GM21447 (cell line): ENCODE measurements around the gene LIN28A.

Source experiments
- ATAC-seq: cut with Tn5 transposase; IDR thresholded peaks from one replicate; pipeline ENCODE4 v1.9.1; 2021; ENCODE audit not compliant: unreplicated experiment

LIN28A gene

DNA sequence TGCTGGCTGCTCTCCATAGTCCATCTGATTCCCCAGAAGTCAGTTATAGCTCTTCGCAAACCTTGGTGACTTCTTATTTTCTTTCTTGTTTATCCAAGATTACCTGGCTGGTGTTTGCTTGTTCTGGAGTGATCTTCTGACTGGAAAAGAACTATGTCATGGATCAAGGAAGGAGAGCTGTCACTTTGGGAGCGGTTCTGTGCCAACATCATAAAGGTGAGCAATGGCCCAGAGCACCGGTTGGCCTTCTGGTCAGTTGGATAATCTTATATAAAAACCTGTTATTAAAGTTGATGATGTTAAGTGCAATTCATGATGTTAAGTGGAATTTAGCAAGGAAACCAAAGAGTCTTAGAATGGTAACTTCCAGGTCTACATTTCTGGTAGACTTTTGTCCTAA, 22.2 kb downstream of the LIN28A start:
- no peak for ATAC-seq

DNA sequence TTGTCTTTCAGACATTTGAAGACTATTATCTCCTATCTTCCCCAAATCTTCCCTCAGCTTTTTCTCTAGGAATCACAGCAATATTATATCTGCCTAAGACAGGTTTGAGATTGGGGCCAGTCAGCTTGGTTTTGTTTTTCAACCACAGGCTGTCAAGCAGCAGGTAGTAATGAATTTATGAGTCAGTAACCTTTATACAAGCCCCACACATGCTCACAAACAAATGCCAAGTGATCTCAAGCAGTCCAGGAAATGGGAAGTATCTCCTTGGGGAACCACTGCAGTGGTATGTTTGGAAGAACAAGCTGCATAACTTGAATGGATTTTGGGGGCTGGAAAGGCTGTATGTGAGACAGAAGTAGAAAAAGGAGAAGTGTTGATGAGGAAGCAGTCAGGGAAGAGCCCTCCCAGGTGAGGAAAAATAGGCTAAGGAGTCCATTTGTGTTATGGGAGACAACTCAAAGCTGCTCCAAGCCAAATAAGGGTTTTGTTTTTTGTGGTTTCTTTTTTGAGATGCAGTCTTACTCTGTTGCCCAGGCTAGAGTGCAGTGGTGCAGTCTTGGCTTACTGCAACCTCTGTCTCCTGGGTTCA, 23.6 kb downstream of the LIN28A start:
- ATAC-seq: no peak

DNA sequence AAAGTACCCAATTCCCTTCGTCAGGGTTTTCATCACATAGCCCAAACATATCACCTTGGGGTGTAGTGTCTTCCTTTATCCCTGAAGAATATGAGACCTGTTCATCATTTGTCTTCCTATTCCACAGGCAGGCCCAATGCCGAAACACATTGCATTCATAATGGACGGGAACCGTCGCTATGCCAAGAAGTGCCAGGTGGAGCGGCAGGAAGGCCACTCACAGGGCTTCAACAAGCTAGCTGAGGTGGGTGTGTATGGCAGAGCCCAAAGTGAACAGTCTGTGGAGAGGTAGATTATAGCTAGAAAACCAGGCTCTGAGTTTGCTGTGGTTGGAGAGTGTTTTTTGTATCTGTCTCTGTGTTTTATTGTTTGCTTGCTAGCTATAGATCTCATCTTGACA, 27.4 kb downstream of the LIN28A start:
- no peak for ATAC-seq

DNA sequence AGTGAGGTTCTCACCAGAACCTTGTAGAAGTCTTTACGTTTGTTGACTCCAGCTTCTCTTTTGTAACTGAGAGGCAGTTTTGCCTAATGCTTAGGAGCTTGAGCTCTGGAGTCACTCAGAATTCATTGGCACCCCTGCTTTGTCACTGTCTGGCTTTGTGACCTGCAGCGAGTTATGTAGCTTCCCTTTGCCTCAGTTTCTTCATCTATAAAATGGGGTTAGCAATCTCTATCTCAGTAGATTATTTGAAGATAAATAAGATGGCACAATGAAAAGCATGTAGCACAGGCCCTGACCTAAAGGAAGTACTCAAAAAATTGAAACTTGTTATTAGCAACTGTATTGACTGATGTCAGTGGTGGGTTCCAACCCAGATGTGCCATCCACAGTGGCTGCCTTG, 29.6 kb downstream of the LIN28A start:
- ATAC-seq: no peak

DNA sequence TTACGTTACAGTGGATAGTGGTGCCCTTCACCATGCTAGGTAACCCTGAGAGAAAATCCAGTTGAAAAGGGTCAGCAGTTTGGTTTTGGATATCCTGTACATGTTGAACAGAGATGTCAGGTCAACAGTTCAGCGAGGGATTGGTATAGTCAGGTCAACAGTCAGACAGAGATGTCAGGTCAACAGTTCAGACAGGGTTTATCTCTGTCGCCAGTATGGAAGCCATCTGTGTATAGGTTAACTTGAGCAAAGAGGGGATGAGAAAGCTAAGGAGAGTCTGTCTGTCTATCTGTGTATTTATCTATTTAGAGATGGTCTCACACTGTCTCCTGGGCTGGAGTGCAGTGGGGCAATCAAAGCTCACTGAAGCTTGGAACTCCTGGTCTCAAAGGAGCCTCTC, 39.3 kb downstream of the LIN28A start:
- ATAC-seq: no peak

DNA sequence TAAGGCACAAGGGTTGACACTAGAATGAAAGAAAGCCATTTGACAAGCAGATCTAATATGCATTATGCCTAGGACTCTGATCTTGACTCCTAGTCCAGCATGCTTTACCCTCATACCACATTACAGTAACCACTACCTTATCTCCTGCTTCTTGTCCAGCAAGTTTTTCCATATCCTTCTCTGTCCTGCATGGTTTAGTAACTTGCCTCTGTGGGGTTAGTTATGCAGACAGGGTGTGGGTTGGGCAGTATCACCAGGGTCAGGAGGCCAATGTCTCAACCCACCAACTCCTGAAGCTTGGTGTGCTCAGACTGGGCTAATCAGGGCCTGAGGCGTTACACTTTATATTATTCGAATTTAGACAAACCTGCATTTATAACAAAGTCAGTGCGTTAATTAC, 40.3 kb downstream of the LIN28A start:
- ATAC-seq: no peak

DNA sequence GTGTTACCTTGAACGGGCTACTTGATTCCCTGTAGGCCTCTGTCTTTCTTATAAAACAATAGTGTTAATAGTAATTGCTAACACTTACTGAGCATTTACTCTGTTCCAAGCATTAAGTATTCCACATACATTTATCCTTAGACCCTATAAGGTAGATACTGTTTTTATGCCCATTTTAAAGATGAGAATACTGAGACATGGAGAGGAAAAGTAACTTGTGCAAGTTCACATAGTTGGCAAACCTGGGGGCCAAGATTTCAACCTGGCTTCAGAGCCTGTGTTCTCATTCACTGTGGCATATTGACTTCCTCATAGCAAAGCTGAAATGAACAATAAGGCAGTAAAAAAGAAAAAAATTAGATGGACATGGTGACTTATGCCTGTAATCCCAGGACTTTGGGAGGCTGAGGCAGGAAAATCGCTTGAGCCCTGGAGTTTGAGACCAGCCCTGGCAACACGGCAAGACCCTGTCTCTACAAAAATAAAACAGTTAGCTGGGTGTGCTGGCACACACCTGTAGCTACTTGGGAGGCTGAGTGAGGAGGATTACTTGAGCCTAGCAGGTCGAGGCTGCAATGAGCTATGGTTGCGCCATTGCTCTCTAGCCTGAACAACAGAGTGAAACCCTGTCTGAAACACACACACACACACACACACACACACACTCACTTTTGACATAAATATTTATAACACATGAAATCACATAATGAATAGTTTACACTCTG, 42.0 kb downstream of the LIN28A start:
- no peak for ATAC-seq

DNA sequence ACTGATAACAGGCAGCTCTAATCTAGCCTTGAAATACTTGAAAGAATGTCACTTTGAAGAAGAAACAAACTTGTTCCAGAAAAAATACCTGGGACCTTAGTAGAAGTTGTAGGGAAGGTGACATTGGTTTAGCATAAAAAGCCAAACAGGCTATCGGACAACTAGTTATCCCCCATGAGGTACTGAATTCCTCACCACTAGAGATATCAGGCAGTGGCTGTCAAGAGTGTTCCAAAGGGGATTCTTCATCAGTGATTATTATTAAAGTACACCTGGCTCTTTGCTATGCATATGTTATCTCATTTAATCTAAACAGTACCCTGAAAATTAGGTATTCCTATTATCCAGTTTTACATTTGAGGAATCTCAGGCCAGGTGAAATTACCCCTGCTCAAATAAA, 48.5 kb downstream of the LIN28A start:
- ATAC-seq: no peak

DNA sequence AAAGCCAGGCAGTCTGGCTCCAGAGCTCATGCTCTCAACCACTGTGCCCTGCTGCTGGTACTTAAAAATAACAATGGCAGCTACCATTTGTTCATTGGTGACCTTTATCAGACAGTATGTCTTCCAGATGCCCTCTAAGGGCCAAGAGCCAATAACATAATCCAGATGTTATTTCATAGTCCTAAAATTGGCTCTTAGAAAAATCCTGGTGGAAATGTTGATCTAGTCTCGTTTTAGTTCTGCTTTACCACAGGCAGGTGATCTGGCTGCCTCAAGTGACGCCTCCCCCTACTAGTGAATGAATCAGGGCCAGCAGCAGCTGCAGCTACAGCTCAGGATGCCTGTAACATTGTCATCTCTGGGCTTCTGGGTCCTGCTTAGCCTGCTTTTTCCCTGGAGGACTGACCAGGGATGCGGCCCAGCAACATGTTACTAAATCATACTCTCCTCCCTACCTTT, 49.0 kb downstream of the LIN28A start:
- no peak for ATAC-seq

DNA sequence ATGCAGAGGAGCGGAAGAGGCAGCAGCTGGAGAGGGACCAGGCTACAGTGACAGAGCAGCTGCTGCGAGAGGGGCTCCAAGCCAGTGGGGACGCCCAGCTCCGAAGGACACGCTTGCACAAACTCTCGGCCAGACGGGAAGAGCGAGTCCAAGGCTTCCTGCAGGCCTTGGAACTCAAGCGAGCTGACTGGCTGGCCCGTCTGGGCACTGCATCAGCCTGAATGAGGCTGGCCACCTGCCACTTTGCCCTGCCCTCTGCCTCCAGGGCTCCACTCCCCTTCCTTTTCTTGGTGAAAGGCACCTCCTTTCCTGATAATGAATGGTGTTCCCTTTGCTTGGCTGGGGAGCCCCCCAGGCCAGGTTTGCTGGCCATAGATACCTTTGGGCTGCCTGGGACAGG, 58.3 kb downstream of the LIN28A start:
- no peak for ATAC-seq

DNA sequence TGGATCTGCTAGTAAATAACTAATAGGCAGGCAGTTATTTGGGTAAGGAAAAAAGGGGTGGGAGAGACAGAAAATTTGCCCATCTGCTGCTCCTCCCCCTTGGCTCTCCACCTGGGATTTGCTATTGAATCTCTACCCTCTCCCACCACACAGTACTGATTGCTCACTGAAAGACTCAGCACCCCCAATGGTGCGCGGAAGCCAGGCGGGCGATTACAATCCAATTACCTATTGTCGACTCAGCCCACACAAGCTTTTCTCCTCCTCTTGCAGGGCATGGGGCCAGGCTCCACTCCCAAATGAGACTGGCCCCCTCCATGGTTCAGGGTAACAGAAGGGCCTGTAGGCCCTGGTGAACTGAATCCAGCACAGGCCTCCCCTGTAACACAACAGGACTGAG, 58.9 kb downstream of the LIN28A start:
- ATAC-seq: no peak

DNA sequence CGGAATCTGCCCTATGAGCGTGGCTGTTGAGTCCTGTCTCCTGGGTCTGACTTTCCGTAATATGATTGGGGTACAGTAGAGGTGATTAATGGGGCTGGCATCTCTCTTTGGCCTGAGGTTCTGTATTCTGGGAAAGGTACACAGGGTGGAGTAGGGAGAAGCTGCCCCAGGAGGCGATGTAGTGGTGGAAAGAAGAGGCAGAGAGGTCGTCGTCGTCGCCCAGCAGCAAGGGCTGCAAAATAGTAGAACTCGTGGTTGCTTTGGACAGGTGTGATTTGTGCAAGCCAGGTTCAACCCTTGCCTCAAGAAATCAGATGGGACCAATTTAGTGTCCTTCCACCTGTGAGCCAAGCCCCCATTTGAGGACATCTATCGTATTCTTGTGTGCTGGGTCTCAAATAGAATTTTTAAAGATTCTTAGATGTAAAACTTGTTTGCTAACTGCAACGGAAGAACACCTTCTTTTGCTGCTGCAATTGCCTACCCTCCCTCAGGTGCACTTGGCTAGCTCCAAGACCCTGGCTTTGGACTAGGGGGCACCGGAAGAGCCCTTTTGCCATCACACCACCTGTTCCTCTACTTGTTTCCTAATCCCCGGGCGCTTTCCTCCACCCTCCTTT, 60.4 kb downstream of the LIN28A start:
- ATAC-seq: no peak

DNA sequence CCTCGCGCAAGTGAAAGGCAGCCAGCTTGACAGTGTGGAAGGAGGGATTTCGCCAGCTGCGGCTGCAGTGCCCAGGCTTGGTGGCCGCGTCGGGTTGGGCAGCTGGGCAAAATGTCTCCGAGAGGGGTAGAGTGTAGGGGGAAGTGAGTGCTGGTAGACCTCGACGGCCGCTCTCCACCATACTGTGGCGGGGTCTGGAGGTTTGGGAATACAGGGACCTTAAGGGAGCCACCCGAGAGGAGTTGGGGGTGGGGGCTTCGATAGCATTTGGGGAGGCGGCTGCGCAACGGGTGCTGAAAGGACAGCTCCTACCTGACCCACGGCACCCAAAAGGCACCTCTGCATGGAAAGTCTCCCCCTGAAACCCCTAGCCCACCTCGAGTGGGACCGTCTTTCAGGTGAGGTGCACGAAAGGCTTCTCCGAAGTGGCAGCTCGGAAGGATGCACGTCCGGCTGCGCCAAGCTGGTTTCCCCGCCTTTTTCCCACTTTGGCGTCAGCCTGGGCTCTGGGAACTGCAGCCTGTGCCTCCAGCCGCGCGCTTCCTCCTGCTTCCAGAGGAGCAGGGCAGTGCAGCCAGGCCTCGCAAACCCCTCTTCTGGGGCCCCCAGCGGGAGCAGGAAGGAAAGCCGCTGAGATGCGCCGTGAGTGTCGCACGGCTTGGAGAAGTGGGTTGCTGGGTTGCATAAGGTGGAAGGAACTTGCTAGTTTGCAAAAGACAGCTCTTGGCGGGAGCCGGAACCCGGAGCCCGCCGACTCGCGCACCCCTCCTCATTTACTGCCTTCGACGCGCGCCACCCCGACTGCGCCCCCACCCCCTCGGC, 61.1 kb downstream of the LIN28A start:
- ATAC-seq: peak; percentile 13

DNA sequence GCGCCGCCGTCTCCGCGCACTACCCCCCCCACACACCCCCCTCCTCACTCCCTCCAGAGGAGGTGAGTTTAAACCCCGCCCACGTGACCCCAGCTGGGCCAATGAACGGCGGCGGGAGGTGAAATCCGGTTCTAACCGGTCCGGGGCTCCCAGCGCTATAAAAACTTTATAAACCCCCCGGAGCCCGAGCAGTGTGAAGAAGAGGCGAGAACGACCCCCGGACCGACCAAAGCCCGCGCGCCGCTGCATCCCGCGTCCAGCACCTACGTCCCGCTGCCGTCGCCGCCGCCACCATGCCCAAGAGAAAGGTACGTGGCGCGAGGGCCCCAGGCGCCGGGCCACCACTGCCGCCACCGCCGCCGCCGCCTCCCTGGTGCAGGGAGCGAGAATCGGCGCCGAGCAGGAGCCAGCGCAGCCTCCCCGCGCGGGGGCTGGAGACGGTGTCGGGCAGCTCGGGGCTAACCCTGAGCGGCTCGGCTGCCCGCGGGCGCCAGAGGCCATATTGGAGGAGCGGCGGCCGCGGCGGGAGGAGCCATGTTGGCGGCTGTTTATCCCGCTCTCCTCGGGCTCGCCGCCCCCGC, 61.8 kb downstream of the LIN28A start, which contains the start of gene HMGN2:
Gene HMGN2 (plus strand): TSS at position 121 of the 581 bp plus-strand sequence. CDS start 173 bp downstream, at position 294.
- ATAC-seq: peak; percentile 52

DNA sequence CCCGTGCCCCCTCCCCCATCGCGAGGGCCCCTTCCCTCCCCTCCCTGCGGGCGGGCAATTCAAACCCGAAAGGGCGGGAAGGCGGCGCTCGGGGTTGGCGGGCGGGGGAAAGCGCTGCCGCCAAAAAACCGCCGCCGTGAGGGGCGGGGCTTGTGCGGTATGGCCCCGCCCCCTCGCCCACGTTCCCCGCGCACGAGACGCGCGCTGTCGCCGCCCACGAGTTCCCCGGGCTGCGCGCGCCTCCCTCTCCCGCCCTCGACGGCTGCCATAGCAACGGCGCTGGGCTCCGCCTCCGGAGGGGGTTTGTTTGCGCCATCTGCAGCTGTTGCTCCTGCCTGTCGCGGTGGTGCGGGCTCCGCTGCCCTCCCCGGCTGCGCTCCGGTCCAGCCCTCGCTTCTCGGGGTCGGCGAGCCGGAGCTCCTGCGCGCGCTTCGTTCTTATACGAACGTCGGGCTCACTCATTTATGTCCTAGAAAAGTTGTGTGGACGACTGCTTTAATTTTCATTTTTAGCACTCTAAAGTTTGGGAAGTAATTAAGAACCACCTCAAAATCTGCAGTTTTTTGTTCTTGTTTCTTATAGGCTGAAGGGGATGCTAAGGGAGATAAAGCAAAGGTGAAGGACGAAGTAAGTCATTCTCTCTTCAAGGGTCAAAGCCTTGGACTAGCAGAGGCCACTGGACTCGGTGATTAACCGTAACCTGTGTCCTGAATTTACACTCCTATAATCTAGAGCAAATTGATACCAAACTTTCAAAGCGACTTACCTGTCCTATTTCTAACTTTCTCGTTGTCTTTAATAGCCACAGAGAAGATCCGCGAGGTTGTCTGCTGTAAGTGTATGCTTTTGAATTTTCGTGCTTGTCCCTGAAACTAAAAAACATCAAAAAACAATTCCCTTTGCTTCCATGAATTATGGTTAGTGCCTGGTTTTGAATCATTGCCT, 62.6 kb downstream of the LIN28A start:
- peak; percentile 71 for ATAC-seq

DNA sequence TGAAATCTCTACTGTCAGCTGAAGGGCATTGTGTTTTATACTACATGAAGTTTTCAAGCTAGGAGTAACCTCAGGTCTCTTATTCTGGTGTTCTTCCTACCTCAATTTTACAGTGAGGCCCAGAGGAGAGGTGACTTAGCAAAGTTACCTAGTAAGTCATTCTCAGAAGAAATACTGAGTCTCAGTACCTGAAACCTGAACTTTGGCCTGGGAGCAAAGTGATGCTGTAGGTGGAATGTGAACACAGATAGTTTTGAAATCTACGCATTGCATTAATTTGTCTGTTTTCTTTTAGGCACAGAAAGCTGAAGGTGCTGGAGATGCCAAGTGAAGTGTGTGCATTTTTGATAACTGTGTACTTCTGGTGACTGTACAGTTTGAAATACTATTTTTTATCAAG, 64.2 kb downstream of the LIN28A start:
- no peak for ATAC-seq

DNA sequence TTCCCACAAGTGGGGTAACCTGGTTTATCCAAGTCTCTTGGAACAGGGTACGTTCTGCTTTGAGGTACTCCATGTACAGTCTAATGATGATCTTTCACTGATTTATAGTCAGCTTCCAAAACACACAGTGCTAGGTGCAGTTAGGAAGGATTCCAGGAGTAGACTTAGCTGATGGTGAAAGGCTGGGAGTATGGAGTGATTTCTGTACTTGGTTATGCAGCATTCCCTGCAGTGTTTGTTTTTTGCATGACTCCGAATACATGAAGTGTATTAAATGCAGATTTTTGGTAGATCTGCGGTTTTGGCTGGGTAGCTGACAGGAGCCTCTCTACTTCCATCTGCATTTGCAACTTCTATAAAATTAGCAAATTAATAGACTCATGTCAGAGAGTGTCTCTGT, 65.4 kb downstream of the LIN28A start:
- no peak for ATAC-seq

DNA sequence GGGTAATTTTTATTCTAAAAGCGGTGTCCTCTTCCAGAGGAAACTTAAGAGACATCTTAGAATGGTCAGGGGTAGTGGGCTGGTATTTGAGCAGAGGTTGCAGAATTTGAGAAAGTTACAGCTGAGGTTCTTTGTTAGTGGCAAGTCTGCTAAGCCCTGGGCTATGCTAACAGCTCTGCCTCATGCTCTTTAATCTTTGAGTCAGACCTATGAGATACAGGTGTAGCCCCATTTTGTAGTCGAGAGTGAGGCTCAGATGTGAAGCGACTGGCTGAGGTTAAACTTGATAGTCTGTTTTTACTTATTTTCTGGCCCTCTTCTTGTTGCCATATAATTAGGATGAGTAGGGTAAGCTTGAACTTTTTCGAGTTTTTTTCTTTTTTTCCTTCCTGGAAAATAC, 66.3 kb downstream of the LIN28A start:
- no peak for ATAC-seq

DNA sequence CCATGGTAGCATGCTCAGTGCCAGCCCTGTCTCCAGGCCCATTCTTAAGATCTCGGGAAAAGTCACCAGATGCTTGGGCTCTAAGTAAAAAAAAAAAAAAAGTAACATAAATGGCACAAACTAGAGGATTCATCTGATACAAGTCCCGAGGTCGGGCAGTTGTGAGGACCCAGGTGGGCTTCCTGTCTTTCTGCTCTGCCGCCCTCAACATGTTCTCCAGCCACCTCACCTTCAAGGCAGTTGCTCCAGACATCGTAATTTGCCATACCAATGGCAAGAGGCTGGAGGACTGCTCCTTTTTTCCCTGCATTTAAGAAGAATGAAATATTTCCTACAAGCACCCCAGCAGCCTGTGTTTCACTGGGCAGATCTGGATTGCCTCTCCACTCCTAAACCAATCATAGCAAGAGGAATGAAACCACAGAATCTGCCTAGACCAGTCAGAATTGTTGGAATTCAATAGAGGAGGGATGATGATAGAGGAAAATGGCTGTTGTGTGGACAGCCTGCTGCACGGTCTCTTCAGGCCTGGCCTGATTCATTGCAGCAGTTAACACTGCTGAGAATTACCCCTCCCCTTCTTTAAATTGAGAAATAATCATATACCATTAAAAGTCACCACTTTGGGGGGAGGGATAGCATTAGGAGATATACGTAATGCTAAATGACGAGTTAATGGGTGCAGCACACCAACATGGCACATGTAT, 67.0 kb downstream of the LIN28A start:
- ATAC-seq: no peak
